ENCODE data around the gene OR2S2.
"Not testable (repeated sequence)": the region's sequence is repeated elsewhere in the genome, so short reads cannot be mapped to it uniquely, and the experiment has no call there.

Gene OR2S2

DNA sequence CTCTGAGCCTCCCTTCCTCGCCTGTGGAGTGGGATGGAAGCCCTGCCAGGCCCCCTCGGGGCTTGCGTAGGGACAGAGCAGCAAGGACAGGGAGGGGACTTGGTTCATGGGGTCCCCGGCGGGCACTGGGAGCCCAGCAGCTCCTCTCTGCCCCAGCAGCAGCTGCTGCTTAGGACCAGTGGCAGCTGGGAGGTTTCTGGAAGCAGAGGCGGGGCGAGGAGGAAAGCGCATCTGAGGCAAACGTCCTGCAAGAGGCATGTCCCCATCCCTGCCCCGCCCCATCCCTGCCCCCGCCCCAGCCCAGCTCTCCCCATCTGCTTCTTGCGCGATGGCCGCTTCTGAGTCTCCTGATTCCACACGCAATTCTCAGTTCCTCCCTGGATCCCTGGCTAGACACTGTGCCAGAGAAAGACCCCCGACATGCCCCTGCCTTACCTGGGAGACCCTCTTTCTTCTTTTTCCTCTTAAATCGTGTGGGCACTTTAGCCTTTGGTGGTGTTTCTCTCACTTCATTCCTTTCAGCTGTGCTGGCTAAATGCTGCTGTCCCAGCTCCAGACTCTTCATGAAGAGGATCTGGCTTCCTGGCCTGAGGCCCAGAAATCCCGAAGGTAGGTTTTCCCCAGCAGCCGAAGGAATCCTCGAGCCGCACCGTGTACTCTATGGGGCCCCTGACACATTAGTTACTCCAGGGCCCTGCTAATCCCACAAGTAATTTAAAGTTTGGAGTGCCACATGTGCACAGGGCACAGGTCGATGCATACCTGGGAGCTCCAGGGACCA, 4.4 kb upstream of the OR2S2 start:
- DNase-seq (ENCODE audit: low spot score): no peak

DNA sequence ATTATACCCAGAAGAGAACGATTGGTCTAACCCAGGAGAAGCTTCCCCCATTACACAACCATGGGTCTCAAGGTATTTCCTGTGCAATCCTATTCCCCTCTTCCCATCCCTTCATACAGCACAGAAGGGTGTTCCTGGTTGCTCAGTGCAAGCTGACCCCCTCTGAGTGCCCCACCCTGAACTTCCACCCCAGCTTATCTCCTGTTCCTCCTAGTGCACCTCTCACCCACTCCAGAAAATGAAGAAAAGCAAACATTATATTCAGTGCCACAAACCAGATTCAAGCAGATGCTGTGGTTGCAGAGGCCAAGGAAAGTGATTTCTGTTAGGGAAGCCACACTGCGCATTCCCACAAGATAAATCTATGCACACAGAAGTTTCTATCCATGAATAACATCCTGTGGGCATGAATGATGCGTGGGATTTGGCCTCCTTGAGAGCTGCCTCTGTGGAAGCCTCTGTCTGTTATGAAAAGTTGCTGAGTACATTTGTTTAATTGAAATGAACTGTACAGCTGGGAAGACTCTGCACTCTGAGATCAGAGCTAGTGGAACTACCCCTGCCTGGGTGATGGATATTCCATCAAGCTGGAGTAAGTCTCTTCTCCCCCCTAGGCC, 2.2 kb upstream of the OR2S2 start:
- no peak for DNase-seq (ENCODE audit: low spot score)

DNA sequence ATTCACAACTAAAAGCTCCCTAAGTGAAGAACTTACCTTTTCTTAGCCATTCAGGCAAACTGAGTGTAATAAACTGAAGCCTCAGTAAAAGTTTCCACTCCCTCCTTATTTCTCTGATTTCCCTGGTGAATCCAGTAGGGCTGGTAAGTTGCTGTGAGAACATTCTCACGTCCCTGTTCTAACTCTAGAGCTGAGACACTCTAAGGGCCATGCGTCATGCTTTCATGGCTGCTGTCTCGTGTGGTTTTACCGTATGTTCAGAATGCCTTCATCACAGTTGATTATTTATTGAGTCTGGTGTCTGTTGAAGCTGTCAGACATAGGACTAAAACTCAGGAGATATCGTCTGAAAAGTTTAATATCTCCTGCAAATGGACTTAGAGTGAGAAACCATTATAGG, 1.3 kb downstream of the OR2S2 start:
- DNase-seq (ENCODE audit: low spot score): no peak

DNA sequence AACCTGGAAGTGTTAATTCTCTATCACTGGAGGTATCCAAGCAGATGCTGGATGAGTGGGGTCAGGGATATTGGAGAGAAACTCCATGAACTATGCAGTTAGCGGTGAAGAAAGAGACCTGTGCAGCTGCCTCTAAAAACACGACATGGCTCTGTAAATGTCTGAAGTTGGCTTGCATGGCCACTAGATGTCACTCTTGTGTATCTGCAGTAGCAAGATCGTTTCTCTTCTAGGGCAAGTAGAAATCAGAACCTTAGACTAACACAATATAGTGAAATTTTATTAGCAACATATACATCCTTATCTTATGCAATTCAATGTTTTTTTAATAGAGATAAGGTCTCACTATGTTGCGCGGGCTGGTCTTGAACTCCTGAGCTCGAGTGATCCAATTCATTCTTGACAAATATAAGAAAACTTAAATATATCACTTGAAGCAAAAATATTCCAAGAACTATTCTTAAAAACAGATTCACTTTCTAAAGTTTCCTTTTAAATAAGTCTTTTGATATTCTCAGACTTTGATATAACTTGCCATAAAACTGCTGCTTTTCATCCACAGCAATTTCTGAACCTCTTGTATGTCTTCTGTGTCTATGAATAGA, 2.9 kb downstream of the OR2S2 start:
- DNase-seq (ENCODE audit: low spot score): peak; percentile 83

DNA sequence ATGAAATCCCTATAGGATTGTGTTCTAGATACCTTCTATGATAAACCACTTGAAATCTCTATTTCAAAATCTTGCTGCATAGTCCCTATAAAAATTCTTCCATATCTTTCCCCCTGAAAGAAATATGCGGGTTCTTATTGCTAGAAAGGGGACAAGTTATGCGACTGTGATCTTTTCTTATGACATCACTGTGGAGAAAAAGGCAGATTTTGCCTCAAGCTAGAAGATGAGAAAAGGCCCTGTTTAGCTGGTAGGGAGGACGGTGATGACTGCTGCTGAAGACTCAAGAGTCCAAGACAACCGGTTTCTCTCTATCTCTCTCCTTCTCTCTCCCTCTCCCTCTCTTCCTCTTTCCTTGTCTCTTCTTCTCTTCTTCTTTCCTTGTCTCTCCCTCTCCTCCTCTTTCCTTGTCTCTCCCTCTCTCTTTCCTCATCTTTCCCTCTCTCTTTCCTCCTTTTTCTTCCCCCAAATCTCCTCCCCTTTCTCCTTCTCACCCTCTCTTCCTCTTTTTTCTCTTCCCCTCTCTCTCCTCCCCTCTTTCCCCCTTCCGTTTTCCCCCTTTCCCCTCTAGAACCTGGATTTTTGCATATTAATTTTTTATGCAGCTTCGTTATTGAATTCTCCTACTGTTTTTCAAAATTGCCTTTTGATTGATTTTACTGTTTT, 5.3 kb downstream of the OR2S2 start:
- no peak for DNase-seq (ENCODE audit: low spot score)

DNA sequence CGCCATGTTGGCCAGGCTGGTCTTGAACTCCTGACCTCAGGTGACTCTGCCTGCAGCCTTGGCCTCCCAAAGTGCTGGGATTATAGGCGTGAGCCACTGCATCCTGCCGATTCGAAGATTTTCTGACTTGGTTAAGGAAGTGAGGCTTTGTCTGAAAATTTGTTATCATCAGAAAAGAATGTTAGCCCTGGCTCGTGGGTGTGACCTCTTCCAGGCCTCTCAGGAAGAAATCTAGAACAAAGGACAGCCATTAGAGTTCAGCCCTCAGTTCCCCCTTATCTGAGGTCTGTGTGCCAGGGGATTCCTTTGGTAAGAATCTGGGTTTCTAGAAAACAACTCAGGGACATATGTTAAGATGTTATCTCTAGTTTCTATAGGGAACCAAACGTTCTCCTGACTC, 6.2 kb downstream of the OR2S2 start:
- peak; percentile 36 for DNase-seq (ENCODE audit: low spot score)

DNA sequence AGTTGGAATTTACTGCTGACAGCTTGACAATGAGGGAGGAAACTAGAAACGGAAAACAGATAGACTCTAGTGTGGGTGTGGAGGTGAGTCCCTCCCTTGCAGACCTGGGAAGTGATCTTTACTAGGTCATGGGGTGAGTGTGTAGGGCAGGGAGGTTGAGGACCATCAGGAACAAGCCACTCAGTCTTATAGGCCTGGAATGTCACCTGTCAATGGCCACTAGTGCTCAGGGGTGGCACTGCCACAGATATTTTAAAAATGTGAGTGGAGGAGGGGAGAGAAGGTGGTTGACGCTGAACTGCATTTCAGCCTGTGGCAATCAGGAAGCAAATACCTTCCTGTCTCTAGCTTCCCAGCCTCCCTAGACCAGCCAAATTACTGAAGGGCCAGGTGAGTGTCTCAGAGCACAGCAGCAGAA, 9.0 kb downstream of the OR2S2 start:
- DNase-seq (ENCODE audit: low spot score): peak; percentile 51

DNA sequence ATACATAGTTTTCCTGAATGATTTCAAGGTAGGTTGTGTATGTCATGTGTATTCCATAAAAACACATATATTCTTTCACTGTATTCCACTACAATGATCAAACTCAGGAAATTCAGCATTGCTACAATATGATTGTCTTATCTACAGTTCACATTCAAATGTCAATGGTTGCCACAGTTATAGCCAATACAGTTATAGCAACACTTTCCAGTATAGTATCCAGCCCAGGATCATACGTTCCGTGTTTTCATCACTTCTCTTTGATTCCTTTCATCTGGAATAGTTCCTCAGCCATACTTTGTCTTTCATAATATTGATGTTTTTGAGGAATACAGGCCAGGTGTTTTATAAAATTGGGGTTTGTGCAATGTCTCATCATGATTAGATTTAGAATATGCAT, 9.5 kb downstream of the OR2S2 start:
- DNase-seq (ENCODE audit: low spot score): no peak

DNA sequence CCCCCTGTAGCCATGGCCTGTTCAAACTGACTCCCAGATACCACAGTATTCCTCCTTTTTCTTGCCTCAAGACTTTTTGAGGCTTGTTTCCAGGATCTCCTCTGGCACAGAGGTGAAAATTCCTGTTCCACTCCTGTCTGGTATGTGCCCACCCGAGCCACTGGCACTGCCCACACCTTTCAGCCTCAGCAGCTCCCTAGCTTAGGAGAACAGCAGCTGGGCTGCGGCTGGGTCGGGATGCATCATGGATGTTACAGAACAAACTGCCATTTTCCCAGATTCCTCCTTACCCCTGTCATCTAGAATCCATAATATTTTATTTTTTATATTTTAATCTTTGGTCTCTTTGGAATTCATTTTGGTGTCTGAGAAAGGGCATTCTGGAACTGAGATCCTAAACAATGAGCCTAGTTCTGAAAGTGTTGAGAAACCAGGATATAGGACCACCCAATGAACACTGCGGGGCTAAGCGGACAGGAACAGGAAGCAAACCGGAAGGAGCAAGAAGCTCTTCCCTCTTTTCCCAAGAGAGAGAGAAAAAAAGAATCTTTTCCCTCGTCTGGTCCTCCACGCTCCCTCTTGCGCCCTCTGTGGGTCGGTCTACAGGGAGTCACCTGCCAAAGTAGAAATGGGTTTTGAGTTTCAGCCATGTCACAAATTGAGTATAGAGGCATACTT, 12.5 kb downstream of the OR2S2 start:
- DNase-seq (ENCODE audit: low spot score): peak; percentile 86

DNA sequence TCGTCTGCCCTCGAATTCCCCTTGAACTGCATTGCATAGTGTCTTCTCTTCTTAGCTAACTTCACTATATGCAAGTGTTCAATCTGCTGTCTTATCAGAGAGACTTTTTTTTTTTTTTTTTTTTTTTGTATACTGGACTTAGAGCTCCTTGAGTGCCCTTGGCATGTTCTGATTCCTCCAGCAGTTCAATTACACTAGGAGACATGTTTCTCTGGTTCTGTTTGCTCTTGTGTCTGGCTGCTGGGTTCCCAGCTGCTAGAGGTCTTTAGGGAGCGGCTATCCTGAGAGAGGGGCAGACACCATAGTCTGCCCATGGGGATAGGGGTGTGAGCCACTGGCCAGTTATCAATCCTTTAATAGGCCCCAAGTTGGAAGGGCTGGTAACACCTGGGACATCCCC, 13.1 kb downstream of the OR2S2 start:
- DNase-seq (ENCODE audit: low spot score): no peak

DNA sequence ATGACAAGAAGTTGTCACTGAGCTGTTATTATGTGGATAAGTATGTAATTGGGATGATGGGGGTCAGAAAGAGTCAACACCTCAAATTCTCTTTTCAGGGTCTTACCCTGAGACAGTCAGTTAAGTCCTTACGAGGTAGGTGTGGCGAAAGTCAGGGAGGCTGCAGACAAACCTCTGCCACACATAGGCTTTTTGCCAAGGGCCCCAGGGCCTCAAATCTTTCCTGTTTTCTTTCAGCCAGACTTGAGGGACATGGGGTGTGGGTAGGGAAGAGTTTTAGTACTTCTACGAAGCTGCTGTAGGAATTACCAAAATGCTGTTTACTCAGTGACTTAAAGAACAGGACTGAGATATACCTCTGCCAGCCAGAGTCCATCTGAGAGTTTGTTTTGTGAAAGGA, 13.8 kb downstream of the OR2S2 start:
- no peak for DNase-seq (ENCODE audit: low spot score)

DNA sequence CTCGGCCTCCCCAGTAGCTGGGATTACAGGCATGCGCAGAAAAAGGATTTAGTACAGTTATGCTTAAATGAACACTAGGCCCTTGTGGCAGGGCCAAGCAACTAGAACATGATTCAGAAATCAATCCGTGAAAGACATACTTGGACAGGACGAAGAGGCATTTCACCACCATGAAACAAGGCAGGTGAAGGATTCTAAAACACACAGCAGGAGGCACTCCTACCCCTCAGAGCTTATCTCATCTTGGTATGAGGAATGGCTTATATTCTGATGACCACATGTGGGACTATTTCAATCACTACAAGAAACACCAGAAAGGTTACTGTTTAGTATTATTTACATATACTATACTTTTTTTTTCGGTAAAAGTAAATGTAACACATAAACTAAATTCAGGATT, 15.7 kb downstream of the OR2S2 start:
- DNase-seq (ENCODE audit: low spot score): no peak

DNA sequence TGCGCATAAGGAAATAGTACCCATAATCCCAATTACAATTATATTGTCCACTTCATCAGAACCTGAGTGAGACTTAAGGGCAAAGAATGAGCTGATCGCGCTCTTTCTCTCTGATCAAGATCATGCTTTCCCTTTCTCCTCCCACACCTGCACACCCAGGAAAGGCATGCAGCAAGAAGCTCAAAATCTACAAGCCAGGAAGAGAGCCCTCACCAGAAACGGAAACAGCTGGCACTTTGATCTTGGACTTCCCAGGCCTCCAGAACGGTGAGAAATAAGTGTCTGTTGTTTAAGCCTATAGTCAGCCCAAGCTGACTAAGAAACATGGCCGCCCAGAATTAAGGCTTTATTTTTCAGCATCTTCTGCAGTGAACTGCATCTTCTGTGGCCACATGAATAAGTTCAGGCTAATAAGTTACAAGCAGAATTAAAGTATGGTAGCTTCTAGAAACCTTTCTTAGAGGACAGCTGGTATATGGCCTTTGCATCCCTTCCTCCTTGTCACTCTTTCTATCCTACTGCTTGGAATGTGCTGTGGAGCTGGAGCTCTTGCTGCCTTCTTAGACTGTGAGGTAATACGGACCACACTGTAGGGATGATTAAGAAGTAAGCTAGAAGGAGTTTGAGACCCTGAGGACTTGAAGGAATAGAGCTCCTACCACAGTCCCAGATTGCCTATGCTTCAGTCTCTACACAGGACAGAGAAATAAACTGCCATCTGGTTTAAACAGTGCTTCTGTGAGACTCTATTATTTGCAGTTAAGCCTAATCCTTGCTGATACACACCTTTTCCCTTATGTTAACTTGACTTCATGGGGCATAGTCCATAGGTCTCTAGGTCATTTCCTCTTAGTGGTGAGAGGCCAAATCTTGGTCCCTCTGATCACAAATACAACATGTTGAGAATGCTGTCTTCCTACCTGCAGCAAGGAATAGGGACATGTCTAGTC, 17.2 kb downstream of the OR2S2 start:
- peak; percentile 42 for DNase-seq (ENCODE audit: low spot score)

DNA sequence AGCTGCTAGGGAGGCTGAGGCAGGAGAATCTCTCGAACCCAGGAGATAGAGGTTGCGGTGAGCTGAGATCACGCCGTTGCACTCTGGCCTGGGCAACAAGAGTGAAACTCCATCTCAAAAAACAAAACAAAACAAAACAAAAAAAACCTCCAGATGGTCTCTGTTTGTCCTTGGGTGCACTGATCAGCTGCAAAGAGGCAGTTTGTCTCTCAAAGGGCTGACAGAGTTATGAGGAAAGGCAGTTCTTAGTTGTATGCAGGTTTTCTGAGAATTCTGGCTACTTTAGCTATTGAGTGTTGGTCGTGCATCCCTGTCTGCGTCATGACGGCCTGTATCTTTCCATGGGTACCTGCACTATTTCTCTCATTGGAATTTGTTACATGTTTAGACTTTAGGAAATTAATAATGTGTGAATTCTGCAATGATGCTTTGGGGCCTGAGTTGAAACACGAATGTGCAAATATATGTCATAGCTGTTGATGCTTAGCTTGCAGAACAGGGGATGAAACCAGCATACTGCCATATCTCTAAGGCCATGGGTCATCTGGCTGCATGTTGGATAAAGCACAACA, 18.2 kb downstream of the OR2S2 start:
- no peak for DNase-seq (ENCODE audit: low spot score)

DNA sequence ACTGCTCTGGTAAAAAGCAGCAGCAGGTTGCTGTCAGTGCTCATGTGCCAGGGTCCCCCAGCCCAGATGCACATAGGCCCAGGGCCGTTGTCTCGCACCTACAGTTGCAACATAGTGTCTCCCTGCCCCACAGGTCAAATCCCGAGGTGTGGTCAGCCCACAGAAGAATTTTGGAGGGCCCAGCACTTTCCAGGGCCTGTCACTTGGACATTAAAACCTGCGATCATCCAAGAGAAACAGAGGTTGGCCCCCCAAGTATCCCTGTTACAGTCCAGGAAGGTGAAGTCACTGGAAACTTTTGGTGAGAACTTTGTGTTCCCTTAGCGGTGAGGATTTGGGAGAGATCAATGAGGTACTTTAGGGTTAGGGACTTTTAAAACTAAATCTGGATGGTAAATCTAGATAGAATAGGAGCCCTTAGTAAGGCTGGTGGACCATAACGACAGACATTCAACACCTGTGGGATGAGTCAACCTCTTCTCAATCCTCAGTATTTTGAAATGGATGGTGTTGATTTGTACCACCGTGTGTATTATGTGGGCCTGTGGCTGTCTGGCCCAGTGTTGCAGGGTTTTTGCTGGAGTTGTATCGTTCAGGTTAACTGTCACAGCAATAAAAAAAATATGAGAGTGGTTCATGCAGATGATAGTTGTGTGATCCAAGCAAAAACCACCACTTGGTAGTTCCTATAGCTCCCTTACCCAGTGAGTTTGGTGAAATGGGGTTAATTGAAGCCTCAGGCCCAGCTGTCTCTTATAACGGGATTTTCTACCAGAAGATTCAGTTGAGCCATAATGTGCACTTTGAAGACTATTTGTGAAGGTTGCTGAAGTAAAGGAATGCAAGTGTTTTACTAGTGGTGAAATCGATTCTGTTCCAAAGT, 19.2 kb downstream of the OR2S2 start:
- no peak for DNase-seq (ENCODE audit: low spot score)

DNA sequence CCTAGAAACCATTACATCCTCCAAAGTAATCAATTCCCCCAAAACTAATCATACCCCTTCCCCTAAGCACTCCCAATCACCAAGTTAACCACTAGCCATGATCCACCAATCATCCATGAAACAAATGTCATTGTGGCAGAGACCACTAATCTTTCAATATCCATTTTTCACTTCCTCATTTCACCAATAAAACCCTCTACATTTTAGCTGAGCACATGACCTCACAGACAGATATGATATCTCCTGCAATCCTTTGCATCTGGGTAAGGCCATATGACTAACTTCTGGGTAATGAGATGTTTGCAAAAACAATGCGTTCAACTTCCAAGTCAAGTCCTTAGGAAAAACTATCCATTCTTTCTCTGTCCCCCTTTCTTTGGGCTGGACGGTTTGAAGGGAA, 20.7 kb downstream of the OR2S2 start:
- DNase-seq (ENCODE audit: low spot score): no peak

DNA sequence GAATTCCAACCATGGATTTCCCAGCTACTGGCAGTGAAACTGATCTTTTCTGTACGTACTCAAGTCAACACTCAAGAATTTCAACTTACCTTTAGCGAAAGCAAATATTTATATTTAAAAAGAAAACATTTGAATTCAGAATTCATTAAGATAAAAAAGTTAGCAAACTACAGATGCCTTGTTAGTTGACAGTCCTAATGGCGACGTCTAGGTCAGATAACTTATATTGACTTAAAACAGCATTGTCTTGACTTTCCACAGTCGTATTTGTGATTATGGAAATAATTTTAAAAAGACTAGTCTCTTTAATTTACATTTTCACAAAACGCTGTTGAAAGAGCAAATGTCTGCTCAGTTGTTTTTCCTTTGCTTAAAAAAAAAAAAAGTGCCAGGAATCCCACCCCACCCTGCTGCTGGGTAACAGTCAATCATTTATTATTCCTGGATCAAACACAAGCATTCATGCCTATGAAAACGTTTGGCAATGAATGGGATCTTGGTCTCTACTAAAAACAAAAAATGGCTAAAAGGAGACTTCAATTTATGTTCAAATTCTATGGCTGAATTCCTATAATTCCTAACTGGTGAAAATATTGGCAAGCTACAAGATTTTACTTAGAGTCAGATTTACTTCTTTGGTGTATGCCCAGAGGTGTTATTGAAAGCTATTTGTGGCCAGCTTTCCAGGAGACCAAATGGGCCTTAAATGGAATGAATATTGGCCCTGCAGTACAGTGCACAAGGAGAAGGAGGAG, 22.0 kb downstream of the OR2S2 start:
- no peak for DNase-seq (ENCODE audit: low spot score)

DNA sequence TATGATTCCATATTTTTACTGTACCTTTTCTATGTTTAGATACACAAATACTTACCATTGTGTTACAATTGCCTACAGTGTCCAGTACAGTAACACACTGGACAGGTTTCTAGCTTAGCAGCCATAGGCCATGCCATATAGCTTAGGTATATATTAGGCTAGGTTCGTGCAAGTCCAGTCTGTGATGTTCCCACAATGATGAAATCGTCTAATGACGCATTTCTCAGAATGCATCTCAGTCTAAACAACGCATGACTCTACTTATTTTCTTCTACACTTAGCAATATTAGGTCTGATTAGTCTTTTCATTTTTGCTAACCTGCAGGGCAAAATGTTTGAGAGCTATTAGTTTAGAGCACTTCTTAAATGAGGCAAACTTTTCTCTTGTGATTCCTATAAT, 22.7 kb downstream of the OR2S2 start:
- DNase-seq (ENCODE audit: low spot score): no peak

DNA sequence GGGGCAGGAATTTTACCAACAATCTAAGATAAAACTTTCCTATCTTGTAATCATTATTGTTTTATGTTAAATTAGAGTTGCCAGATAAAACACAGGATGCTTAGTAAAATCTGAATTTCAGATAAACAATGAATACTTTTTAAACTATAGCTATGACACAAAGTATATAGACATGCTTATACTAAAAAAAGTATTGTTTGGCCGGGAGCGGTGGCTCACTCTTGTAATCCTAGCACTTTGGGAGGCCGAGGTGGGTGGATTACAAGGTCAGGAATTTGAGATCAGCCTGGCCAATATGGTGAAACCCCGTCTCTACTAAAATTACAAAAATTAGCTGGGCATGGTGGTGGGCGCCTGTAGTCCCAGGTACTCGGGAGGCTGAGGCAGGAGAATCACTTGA, 23.9 kb downstream of the OR2S2 start:
- not testable (repeated sequence) for DNase-seq (ENCODE audit: low spot score)
